Osteoblast (primary cell): ENCODE measurements around the gene DAB2IP. TPM values are rescaled to one million over a fixed set of nuclear protein-coding genes. Genes with fewer than 3 reads are reported as not detected.
A peak's percentile ranks its signal among the peaks of the same experiment; 100 is the strongest.

Experiments
- DNase-seq: peaks from one replicate; pipeline ENCODE4 v3.0.0; 2011; ENCODE audit warnings: low spot score, mixed read lengths; ENCODE audit not compliant: insufficient read length; ENCODE audit errors: missing footprints
- H2AFZ ChIP-seq: 2 replicates; pipeline ENCODE4 v1.6.0; 2011; ENCODE audit warnings: mild to moderate bottlenecking, low read length
- H3K27ac ChIP-seq: 2 replicates; pipeline ENCODE4 v1.5.1; 2011; ENCODE audit warnings: mild to moderate bottlenecking, low read depth, low read length, moderate library complexity
- H3K27me3 ChIP-seq: 2 replicates; pipeline ENCODE4 v1.6.0; 2012; ENCODE audit warnings: mild to moderate bottlenecking, control low read depth, inconsistent platforms, low read length, moderate library complexity; ENCODE audit not compliant: insufficient read depth
- H3K36me3 ChIP-seq: 2 replicates; pipeline ENCODE4 v1.5.1; 2011; ENCODE audit warnings: mild to moderate bottlenecking, low read length, control low read depth, moderate library complexity; ENCODE audit not compliant: insufficient read depth
- H3K4me1 ChIP-seq: 2 replicates; pipeline ENCODE4 v1.5.1; 2011; ENCODE audit warnings: mild to moderate bottlenecking, low read length, control low read depth, moderate library complexity; ENCODE audit not compliant: insufficient read depth
- H3K4me2 ChIP-seq: 2 replicates; pipeline ENCODE4 v1.6.0; 2011; ENCODE audit warnings: mild to moderate bottlenecking, low read length; ENCODE audit not compliant: insufficient read depth
- H3K4me3 ChIP-seq: fragments of 200-600 bp; sonication (generic); 3 replicates; pipeline ENCODE4 v1.5.1; 2012; ENCODE audit warnings: mild to moderate bottlenecking, low read length, inconsistent platforms; ENCODE audit not compliant: insufficient read depth
- H3K79me2 ChIP-seq: 2 replicates; pipeline ENCODE4 v1.6.0; 2012; ENCODE audit warnings: mild to moderate bottlenecking, low read length, control low read depth, inconsistent platforms; ENCODE audit not compliant: insufficient read depth
- H3K9me3 ChIP-seq: 2 replicates; pipeline ENCODE4 v1.5.1; 2011; ENCODE audit warnings: low read depth, low read length, control low read depth
- H4K20me1 ChIP-seq: 2 replicates; pipeline ENCODE4 v1.6.0; 2012; ENCODE audit warnings: mild to moderate bottlenecking, low read length, control low read depth; ENCODE audit not compliant: insufficient read depth
- total RNA-seq: library from RNA; depleted of rRNA; stranded (reverse); fragments of >200 nt; gene quantifications from 2 replicates; pipeline ENCODE4 v1.2.3, GENCODE V29; 2012
- TF ChIP-seq, protein P1 (sequence below): IDR thresholded peaks from 2 replicates; pipeline ENCODE4 v1.5.1; 2011; ENCODE audit warnings: mild to moderate bottlenecking, low read depth, low read length, moderate library complexity; ENCODE audit errors: extremely low read depth

Gene DAB2IP
- total RNA-seq, 1 donor, result 60.8 TPM

GRCh38 chr9:121822093-121823085 is 171.0 kb downstream of the DAB2IP start:
- H4K20me1 ChIP-seq, result no peaks in the 10 kb centered on the region
- H3K4me3 ChIP-seq, result no peak overlapping the region
- no peaks in the 10 kb centered on the region for H3K79me2 ChIP-seq
- peaks cover 2% of the 10 kb centered on the region for H3K4me1 ChIP-seq
- TF ChIP-seq, protein P1, sequence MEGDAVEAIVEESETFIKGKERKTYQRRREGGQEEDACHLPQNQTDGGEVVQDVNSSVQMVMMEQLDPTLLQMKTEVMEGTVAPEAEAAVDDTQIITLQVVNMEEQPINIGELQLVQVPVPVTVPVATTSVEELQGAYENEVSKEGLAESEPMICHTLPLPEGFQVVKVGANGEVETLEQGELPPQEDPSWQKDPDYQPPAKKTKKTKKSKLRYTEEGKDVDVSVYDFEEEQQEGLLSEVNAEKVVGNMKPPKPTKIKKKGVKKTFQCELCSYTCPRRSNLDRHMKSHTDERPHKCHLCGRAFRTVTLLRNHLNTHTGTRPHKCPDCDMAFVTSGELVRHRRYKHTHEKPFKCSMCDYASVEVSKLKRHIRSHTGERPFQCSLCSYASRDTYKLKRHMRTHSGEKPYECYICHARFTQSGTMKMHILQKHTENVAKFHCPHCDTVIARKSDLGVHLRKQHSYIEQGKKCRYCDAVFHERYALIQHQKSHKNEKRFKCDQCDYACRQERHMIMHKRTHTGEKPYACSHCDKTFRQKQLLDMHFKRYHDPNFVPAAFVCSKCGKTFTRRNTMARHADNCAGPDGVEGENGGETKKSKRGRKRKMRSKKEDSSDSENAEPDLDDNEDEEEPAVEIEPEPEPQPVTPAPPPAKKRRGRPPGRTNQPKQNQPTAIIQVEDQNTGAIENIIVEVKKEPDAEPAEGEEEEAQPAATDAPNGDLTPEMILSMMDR, result no peak
- H2AFZ ChIP-seq, result no peak overlapping the region
- no peaks in the 10 kb centered on the region for H3K9me3 ChIP-seq
- no peaks in the 10 kb centered on the region for H3K27me3 ChIP-seq
- no peaks in the 10 kb centered on the region for H3K36me3 ChIP-seq
- DNase-seq, result peak; percentile 76
- H3K27ac ChIP-seq, result no peak overlapping the region
- no peak overlapping the region for H3K4me2 ChIP-seq

DNA sequence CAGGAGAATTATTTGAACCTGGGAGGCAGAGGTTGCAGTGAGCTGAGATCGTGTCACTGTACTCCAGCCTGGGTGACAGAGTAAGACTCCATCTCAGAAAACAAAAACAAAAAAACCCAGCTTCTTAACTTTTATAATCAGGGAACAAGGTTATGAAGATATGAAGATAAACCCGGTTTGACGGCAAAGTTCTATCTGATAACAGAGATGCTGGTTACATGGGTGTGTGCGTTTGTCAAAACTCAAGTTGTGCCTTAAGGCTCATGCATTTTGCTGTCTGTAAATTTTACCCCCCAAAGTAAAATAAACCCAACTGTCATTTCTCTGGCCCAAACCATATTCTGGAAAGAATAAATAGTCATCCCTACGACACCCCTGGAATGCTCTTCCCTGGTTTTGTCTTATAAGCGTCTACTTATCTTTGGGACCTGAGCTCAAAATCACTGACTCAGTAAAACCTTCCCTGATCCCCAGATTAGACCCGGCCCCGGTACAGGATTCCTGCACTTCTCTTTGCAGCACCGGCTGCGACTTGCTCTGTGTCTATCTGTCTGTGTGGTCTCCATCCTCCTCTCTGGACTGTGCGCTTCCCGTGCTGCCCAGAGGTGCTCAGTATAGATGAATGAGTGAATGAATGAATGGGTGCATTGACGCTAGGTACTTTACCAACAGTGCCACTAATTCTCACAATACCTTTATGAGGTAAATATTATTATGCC is 172.2 kb downstream of the DAB2IP start:
- TF ChIP-seq, protein P1, result no peak
- Histone ChIP-seq H2AFZ (no peak overlapping the region), H3K36me3 (no peaks in the 10 kb centered on the region), H3K27ac (no peak overlapping the region), H3K79me2 (no peaks in the 10 kb centered on the region), H3K4me2 (no peak overlapping the region), H3K9me3 (no peaks in the 10 kb centered on the region), H3K27me3 (no peaks in the 10 kb centered on the region), H4K20me1 (no peaks in the 10 kb centered on the region), H3K4me3 (no peak overlapping the region), H3K4me1 (peaks cover 2% of the 10 kb centered on the region)
- peak; percentile 31 for DNase-seq

- H3K79me2 ChIP-seq, result no peaks in the 10 kb centered on the region
- TF ChIP-seq, protein P1, result no peak
- H3K27ac ChIP-seq, result no peak overlapping the region
- DNase-seq, result peak; percentile 78
- H3K4me1 ChIP-seq, result peaks cover under 1% of the 10 kb centered on the region
- H3K9me3 ChIP-seq, result no peaks in the 10 kb centered on the region
- no peak overlapping the region for H3K4me2 ChIP-seq
- H3K4me3 ChIP-seq, result no peak overlapping the region
- H2AFZ ChIP-seq, result no peak overlapping the region
- no peaks in the 10 kb centered on the region for H3K27me3 ChIP-seq
- no peaks in the 10 kb centered on the region for H3K36me3 ChIP-seq
- H4K20me1 ChIP-seq, result no peaks in the 10 kb centered on the region
Observed at GRCh38 chr9:121824651-121825030, 173.2 kb downstream of the DAB2IP start.
